B cell (primary cell): ENCODE data around the gene SLAIN2. TPM values are rescaled to one million over a fixed set of nuclear protein-coding genes. Genes with fewer than 3 reads are reported as not detected.

ENCODE experiments used
- ATAC-seq: fragments of 200-7000 bp; cut with Tn5 transposase; one replicate; pipeline ENCODE4 v1.10.0; 2021; ENCODE audit warnings: low read depth, mild to moderate bottlenecking, moderate number of reproducible peaks, moderate library complexity
- CTCF ChIA-PET: fragments of 350-600 bp; sonication (Branson Sonifier 250); formaldehyde crosslinking; loops from one replicate; lab custom pipeline; 2021; ENCODE audit warnings: antibody characterized with exemption, inconsistent platforms; lab: Charles Lee
- POLR2A ChIA-PET: fragments of 350-600 bp; sonication (Branson Sonifier 250); formaldehyde crosslinking; loops from one replicate; lab custom pipeline; 2021; ENCODE audit warnings: antibody characterized with exemption; lab: Charles Lee
- DNase-seq: peaks from one replicate; pipeline ENCODE4 v3.0.0; 2013
- H2AFZ ChIP-seq: 2 replicates; pipeline ENCODE4 v1.6.1; 2012; ENCODE audit warnings: mild to moderate bottlenecking, low read depth, low read length; ENCODE audit not compliant: insufficient read depth, poor library complexity, severe bottlenecking
- H3K27ac ChIP-seq, 2 donors: 1 replicate in 1 of 2; 2 replicates in 1 of 2; pipeline ENCODE4 v1.5.1; 2012 to 2013; ENCODE audit warnings: low read length in 2 of 2, mild to moderate bottlenecking in 2 of 2, moderate library complexity in 1 of 2
- H3K27me3 ChIP-seq, 4 experiments: fragments of 200-600 bp in 1 of 4; sonication (generic) in 1 of 4; replicated peaks in 1 of 4; 1 replicate in 2 of 4; 2 replicates in 2 of 4; pipeline versions ENCODE4 v1.6.1 to v1.7.0; 2013 to 2016; ENCODE audit warnings: low read length in 3 of 4, mild to moderate bottlenecking in 2 of 4, mixed read lengths in 1 of 4, moderate library complexity in 1 of 4; ENCODE audit not compliant: insufficient read depth in 4 of 4, control insufficient read depth in 3 of 4; ENCODE audit errors: control extremely low read depth in 1 of 4
- H3K36me3 ChIP-seq, 2 experiments: replicated peaks in 1 of 2; 1 replicate in 1 of 2; 2 replicates in 1 of 2; pipeline versions ENCODE4 v1.6.1 to v1.7.1; 2013; ENCODE audit warnings: low read length in 1 of 2; ENCODE audit not compliant: insufficient read depth in 2 of 2, control insufficient read depth in 1 of 2; ENCODE audit errors: control extremely low read depth in 1 of 2, extremely low read depth in 1 of 2
- H3K4me1 ChIP-seq, 2 donors: fragments of 200-600 bp in 1 of 2; sonication (generic) in 1 of 2; 1 replicate in 1 of 2; 2 replicates in 1 of 2; pipeline versions ENCODE4 v1.5.1 to v1.6.1; 2013 to 2017; ENCODE audit warnings: low read length in 2 of 2; ENCODE audit not compliant: control insufficient read depth in 2 of 2, insufficient read depth in 2 of 2
- H3K4me2 ChIP-seq: replicated peaks from 2 replicates; pipeline ENCODE3; 2012; ENCODE audit warnings: mild to moderate bottlenecking, low read depth, low read length; ENCODE audit not compliant: poor library complexity, severe bottlenecking
- H3K4me3 ChIP-seq, 5 experiments: fragments of 200-600 bp in 1 of 5; sonication (generic) in 1 of 5; 1 replicate in 3 of 5; 2 replicates in 2 of 5; pipeline versions ENCODE4 v1.5.1 to v1.7.0; 2011 to 2016; ENCODE audit warnings: low read length in 4 of 5, mild to moderate bottlenecking in 4 of 5, low read depth in 2 of 5, control low read depth in 1 of 5, moderate library complexity in 1 of 5; ENCODE audit not compliant: insufficient read depth in 1 of 5; ENCODE audit errors: control extremely low read depth in 1 of 5, extremely low read depth in 1 of 5
- H3K79me2 ChIP-seq: fragments of 200-600 bp; sonication (generic); one replicate; pipeline ENCODE4 v1.6.0; 2016; ENCODE audit warnings: low read length; ENCODE audit not compliant: control insufficient read depth, insufficient read depth
- H3K9ac ChIP-seq: fragments of 200-600 bp; sonication (generic); 2 replicates; pipeline ENCODE4 v1.6.1; 2017; ENCODE audit warnings: mild to moderate bottlenecking, low read length, moderate library complexity
- H3K9me3 ChIP-seq, 3 donors: one replicate each; pipeline versions ENCODE4 v1.6.1 to v1.7.1; 2013; ENCODE audit warnings: low read length in 2 of 3; ENCODE audit not compliant: control insufficient read depth in 2 of 3, insufficient read depth in 1 of 3; ENCODE audit errors: control extremely low read depth in 1 of 3
- H4K20me1 ChIP-seq: 2 replicates; pipeline ENCODE4 v1.6.0; 2012; ENCODE audit warnings: mild to moderate bottlenecking, low read length; ENCODE audit not compliant: insufficient read depth, control insufficient read depth, poor library complexity, severe bottlenecking
- H3K27ac Mint-ChIP-seq: one replicate; pipeline ENCODE4 v1.8.0; 2021; ENCODE audit warnings: mixed read lengths
- H3K27me3 Mint-ChIP-seq: one replicate; pipeline ENCODE4 v1.8.0; 2021; ENCODE audit warnings: mixed read lengths
- H3K4me1 Mint-ChIP-seq: one replicate; pipeline ENCODE4 v1.8.0; 2021; ENCODE audit warnings: mixed read lengths
- H3K4me3 Mint-ChIP-seq: one replicate; pipeline ENCODE4 v1.8.0; 2021; ENCODE audit warnings: mixed read lengths
- H3K9me3 Mint-ChIP-seq: one replicate; pipeline ENCODE4 v1.8.0; 2022; ENCODE audit warnings: mixed read lengths; ENCODE audit not compliant: insufficient read depth
- CTCF ChIP-seq: fragments of 200-600 bp; IDR thresholded peaks from one replicate; pipeline ENCODE4 v1.8.0; 2022; ENCODE audit warnings: antibody characterized with exemption, mild to moderate bottlenecking
- EZH2 ChIP-seq: IDR thresholded peaks from 2 replicates; pipeline ENCODE4 v1.6.1; 2012; ENCODE audit warnings: borderline replicate concordance, low read depth, mild to moderate bottlenecking, moderate library complexity, low read length; ENCODE audit not compliant: insufficient read depth, poor library complexity, severe bottlenecking
- WGBS: methylation state at CpG from one replicate; pipeline ENCODE4 v1.1.5; 2013; ENCODE audit warnings: missing lambda C conversion rate; ENCODE audit not compliant: insufficient coverage; 5-methylcytosine and 5-hydroxymethylcytosine counted together
- intact Hi-C: fragments of 100-400 bp; cut with micrococcal nuclease; formaldehyde crosslinking; loops from one replicate; pipeline ENCODE4 v1.10.0; 2022
- polyA plus RNA-seq: library from polyadenylated mRNA; depleted of rRNA; stranded (reverse); fragments of >200 nt; gene quantifications from 2 replicates; pipeline ENCODE4 v1.2.3, GENCODE V29; 2012
- total RNA-seq, 2 donors: library from RNA; stranded (reverse); fragments of 120-200 nt in 1 of 2; gene quantifications; 1 replicate in 1 of 2; 2 replicates in 1 of 2; pipeline versions ENCODE4 v1.2.3 to v1.2.4, GENCODE V29; 2013 to 2022

Gene SLAIN2
- total and polyA plus RNA-seq, 2 donors (not counting 1 experiment from before 2014, with no cell fraction given): 19.7 to 69.1 TPM

DNA sequence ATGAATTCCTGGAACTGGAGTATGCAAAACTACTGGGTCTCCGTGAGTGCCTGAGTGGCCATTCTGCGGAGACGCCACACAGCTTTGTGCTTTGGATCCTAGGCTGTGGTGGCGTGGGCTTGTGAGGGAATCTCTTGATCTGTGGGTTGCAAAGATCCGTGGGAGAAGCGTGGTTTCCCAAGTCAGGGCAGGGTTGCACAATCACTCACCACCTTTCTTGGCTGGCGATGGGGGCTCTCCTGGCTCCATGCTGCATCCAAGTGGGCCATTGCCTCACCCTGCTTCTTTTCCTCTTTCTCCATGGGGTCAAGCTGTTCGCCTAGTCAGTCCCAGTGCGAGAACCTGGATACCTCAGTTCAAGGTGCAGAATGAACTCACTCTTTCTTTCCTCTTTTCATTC, 62.5 kb downstream of the SLAIN2 start:
- Histone ChIP-seq H3K4me3 (no peak overlapping the region), H3K9me3 (no peaks in the 10 kb centered on the region), H3K27ac (no peak overlapping the region), H2AFZ (no peak overlapping the region), H3K4me2 (no peak overlapping the region), H3K4me1 (no peaks in the 10 kb centered on the region), H3K79me2 (no peaks in the 10 kb centered on the region), H3K36me3 (peaks cover 2 to 7% of the 10 kb centered on the region in 2 experiments), H3K9ac (no peak overlapping the region), H4K20me1 (no peaks in the 10 kb centered on the region), H3K27me3 (no peaks in the 10 kb centered on the region)
- H3K9me3 Mint-ChIP-seq: no peaks in the 10 kb centered on the region
- no peak for DNase-seq
- intact Hi-C loops: no loop called here
- no peak overlapping the region for H3K27ac Mint-ChIP-seq
- 93% methylated on average over 9 of the region's 9 CpGs for WGBS
- H3K27me3 Mint-ChIP-seq: no peaks in the 10 kb centered on the region
- no peak for TF ChIP-seq EZH2
- no peak for TF ChIP-seq CTCF
- POLR2A ChIA-PET: no interaction called here
- CTCF ChIA-PET: no interaction called here
- peaks cover 2% of the 10 kb centered on the region for H3K4me1 Mint-ChIP-seq
- ATAC-seq: no peak
- no peak overlapping the region for H3K4me3 Mint-ChIP-seq

DNA sequence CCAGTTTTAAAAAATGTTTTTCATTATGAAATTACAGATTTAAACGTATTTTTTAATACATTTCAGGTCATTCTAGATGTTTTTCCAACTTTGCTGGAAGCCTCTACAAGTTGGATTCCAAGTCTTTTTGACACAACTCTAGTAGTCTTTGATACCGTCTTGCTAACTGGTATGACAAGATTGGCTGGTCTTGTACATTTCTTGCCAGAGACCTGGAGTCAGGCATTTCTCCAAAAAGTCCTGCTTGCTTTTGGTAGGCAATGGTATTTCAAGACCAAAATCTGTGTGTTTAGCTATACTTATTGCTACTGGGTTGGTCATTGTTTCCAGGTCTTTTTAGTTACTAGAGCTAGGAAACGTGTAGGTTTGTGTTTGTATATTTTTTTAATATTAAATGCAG, 64.6 kb downstream of the SLAIN2 start:
- 100% methylated on average over 1 of the region's 3 CpGs for WGBS
- no peaks in the 10 kb centered on the region for H3K27me3 ChIP-seq
- peaks cover 2 to 21% of the 10 kb centered on the region in 2 experiments for H3K36me3 ChIP-seq
- H3K4me2 ChIP-seq: no peak overlapping the region
- POLR2A ChIA-PET: no interaction called here
- H4K20me1 ChIP-seq: no peaks in the 10 kb centered on the region
- no peaks in the 10 kb centered on the region for H3K79me2 ChIP-seq
- H2AFZ ChIP-seq: no peak overlapping the region
- no peaks in the 10 kb centered on the region for H3K4me1 Mint-ChIP-seq
- H3K27ac Mint-ChIP-seq: no peak overlapping the region
- CTCF ChIA-PET: no interaction called here
- DNase-seq: no peak
- intact Hi-C loops: no loop called here
- no peaks in the 10 kb centered on the region for H3K27me3 Mint-ChIP-seq
- ATAC-seq: no peak
- no peaks in the 10 kb centered on the region for H3K9me3 Mint-ChIP-seq
- no peak overlapping the region for H3K9ac ChIP-seq
- no peak overlapping the region for H3K4me3 Mint-ChIP-seq
- H3K27ac ChIP-seq: no peak overlapping the region
- no peaks in the 10 kb centered on the region for H3K4me1 ChIP-seq
- H3K4me3 ChIP-seq: no peak overlapping the region
- no peaks in the 10 kb centered on the region for H3K9me3 ChIP-seq
- TF ChIP-seq CTCF: no peak
- no peak for TF ChIP-seq EZH2
